PC-3 (cell line): Measurements from ENCODE around the gene GPRASP3.

Experiments used
- CTCF ChIP-seq: fragments of 300-600 bp; sonication (generic); conservative IDR thresholded peaks from 2 replicates; pipeline ENCODE4 v1.5.1; 2017; ENCODE audit warnings: antibody characterized with exemption, low read depth, mild to moderate bottlenecking, low read length
- EZH2 ChIP-seq: fragments of 300-600 bp; sonication (generic); IDR thresholded peaks from one replicate; pipeline ENCODE4 v1.6.1; 2017; ENCODE audit warnings: antibody characterized with exemption, mild to moderate bottlenecking, low read length; ENCODE audit not compliant: unreplicated experiment

GRCh38 chrX:102765217-102765616, 44.7 kb downstream of the GPRASP3 start:
- TF ChIP-seq CTCF (no peak), EZH2 (no peak)
